Activated naive CD4-positive, alpha-beta T cell treated with anti-CD3 and anti-CD28 coated beads, Interleukin-2, amount 50 U/mL, for 16 hours (primary cell): ENCODE data around the gene TMEM235.

Experiments used
- DNase-seq: peaks from one replicate; pipeline ENCODE4 v3.0.0-alpha.2; 2020

Gene TMEM235

DNA sequence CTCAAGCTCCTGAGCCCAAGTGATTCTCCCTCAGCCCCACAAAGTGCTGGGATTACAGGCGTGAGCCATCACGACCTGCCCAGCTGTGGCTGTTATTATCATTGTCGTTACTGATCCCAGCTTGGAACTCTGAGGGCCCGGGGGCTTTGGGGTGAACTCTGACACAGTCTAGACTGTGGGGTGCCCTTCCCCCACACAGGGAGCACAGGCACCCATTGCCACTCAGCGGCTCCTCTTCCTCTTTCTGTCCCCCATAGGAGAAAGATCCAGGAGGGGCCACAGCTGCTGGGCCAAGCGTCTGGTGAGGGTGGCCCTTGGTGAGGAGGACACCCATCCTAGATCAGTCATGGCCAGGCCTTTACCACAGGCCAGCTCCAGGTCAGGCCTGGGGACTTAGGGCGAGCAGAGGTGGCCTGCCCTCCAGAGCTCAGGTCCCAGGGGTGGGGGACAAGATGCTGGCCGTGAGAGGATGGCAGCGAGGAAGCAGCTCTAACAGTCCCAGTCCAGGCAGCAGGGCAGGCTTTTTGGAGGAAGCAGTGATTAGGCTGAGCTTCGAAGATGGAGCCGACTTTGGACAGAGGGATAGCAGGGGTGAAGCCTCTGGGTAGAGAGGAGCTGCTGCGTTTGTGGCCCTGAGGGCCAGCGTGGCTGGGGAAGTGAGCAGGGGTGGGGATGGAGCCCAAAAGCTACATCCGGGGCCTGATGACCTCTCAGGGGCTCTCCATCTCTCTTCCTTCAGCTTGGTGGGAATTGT lies 24.7 kb downstream of the TMEM235 start:
- DNase-seq, result no peak

DNA sequence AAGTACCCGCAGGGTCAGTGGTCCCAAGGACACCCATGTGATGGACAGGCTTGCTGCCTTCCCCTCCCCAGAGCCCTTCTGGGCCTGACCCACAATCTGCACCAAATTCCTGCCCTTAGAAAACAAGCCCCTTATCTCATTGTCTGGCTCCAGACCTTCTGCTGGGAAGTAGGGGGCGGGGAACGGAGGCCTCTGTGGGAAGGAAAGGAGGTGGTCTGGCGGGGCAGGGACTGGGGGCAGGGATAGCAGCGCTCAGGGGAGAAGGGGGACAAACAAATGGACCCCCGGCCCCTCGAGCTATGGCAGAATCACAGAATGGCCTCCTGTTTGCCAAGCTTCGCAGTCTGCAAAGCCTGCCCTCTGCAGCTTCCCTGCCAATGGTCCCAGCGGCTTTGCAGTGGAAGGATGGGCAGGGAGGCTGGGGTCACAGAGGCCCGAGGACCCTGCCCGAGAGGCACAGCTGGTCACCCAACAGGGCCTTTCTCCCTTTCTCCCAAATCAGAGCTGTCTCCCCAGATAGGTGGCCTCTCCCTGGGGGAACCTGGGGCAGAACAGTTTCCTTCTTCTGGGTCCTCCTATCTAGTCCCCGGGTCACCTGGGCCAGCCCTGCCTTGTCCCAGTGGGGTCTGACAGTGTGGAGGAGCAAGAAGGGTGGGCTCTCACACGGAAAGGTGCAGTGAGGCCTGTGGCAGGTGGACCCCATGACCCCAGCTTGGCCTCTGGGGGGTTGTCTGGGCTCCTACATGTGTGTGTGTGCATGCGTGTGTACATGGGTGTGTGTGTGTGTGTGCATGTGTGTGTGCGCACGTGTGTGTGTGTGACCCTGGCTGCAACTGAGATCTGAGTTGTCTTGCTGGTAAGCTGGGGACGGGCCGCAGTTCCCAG lies 25.5 kb downstream of the TMEM235 start:
- DNase-seq, result no peak

DNA sequence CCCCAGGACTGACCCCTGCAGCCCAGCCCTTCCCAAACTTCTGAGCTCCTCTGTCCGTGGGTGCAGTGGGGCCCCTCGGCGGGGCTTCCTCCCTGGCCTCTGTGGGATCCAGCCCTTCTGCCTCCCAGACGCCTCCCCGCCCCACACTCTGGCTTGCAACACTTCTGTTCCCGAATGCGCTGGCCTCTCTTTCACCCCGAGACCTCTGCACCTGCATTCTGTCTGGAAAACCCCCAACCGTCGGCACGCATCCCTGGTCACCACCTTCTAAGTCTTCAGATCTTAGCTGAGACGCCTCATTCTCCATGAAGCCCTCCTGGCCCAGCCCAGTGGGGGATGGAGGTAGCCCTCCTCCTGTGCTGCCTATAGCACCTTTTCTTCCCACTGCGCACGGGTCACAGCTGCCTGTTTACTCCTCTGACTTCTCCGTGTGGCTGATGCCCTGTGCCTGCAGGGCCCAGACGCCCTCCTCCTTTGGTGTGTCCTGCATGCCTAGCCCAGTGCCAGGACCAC lies 26.4 kb downstream of the TMEM235 start:
- peak; percentile 51 for DNase-seq

DNA sequence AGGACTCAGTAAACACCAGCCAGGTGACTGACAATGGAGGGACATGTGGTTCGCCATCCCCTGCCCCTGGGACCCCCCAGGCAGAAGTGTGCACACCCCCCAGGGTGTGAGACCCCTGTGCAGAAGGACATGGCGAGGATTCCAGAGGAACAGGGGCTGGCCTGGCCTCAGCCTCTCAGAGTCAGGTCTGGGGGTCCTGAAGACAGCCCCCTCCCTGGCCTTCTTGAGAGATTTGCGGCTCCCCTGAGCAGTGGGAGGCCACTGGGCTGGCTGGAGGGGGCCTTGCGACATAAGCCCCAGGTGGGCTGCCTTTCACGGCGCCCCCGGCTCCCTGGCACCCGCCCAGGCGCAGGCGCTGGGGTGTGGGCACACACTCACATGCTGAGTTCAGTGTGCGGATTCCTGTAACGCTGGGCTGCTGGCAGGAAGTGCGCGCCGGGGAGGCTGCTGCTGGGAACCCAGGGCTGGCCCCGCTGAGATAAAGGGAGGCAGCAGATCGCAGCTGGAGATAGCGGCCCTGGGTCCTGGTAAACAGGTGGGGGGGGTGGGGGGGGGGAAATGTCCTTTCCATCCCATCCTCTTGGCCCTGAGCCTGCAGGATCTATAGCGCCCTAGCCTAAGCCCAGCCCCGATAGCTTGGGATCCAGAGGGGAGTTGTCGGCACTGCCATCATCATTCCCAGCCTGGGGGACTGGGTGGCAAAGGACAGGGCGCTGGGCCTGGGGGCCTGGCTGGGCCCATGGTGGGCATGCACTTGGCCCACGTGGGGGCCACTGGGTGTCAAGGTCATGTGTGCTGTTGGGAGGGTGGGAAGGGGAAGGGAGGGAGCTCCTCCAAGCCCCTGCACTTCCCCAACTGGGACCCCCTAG lies 27.1 kb downstream of the TMEM235 start:
- DNase-seq, result peak; percentile 76

DNA sequence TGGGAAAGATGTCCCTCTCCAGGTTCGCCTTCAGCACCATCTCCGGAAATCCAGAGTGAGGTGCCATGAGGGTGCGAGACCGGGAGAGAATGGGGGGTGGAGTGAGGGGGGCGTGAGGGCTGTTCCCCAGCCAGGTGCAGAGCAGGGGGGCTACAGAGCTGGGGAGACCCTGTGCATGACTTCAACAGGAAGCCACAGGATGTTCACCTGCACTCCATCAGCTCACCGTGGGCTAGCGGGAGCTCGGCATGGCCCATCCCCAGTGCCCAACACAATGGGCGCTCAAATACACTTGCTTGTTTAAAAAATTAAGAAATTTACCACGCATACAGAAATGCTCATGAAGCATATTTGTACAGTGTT lies 27.7 kb downstream of the TMEM235 start:
- no peak for DNase-seq

DNA sequence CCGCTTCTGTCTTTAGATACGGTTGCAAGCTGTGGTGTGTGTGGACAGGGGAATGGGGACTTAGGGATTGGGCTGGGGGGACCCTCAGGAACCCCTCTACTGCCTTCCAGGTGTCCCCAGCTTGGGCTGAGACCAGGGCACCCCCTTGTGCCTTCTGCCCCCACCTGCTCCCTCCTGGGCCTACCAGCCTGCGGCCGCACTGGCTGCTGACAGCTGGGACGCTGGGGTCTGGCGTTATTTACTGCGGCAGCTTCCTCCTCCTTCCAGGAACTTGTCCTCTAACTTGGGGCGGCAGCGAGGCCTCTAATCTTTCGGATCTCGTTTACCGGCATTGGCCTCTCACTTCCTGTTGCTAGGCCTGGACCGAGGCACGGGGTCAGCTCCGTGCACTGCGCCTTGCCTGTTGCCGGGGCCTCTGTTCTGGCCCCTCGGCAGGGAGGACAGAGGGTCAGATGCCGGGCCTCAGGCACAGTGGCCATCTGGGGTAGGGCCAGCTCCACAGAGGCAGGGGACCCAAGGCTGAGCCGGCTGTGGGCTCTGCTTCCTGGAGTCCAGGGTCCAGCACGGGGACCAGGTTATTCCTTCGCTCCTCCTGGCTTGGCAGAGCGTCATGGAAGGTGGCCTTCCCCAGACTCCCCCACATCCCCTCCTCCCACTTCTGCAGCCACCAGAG lies 31.8 kb downstream of the TMEM235 start:
- no peak for DNase-seq

DNA sequence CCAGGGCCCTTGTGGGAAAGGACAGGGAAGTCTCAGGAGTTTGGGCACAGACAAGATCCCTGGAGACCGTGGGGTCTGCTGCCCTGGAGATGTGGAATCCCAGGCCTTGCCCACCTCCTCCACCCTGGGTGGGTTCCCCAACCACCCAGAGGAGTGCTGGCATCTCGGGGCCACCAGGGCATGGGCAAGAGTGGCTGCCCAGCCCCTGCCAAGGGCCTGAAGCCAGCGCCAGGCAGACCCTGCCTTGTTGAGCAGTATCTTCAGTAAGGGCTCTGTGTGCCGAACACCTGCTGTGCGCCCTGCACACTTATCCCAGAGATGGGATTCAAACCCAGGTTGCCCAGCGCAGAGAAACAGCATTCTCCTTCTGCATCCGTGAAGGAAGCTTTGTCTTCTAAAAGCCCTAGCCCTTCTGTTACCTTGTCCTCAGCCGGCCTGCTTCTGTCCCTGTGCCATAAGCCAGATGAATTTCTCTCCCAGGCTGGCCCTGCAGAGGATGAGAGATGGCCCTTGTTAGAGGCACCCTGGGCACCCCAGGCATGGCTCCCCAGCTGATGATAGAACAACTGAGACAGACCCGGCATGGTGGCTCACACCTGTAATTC lies 32.4 kb downstream of the TMEM235 start:
- DNase-seq, result no peak

DNA sequence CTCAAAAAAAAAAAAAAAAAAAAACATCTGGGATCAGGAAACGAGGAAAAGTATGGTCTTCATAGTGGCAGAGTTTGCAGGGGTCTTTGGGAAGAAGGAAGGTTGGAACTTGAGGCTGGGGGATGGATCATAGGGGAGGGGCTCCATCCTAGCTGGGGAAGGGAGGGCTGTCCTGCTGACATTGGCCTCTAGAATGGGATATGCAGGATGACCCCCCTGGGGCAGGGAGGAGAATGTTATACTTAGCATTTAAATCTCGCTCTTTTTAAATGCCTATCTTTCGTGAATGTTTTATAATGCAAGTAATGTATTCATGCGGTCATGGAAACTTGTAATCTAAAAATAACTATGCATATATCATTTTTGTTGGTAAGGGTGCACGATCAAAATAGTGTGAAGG lies 33.2 kb downstream of the TMEM235 start:
- DNase-seq, result no peak

DNA sequence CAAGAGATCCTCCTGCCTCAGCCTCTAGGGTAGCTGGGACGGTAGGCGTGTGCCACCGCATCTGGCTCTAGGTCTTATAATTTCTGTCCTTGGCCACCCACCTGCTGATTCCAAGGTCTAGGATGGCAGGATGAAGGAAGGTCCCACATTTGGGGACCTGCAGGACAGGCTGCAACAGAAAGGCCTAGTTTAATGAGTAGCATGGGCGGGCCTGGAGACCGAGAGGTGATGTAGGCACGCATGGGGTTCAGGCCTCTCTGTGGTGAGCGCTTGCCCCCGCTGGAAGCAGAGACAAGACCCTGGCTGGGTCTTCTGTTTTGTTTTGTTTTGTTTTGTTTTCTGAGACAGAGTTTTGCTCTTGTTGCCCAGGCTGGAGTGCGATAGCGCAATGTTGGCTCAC lies 33.7 kb downstream of the TMEM235 start:
- no peak for DNase-seq

DNA sequence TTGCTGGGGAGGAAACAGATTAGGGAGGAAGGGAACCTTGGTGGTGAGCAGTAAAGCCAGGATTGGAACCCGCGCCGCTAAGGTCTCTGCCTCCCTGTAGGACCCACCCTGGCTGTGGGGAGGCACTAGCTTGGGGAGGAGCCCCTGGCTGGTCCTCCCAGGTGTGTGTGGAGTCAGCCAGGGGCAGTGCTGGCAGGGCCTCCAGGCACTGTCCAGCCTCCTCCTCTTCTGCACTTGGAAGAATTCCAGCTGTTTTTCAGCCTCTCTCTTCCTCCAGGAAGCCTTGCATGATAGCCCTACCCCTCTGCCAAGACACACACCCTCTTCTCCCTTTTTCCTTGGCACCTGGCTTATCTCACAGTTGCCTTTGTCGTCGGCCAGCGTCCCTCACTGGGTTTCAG lies 34.8 kb downstream of the TMEM235 start:
- DNase-seq, result no peak

DNA sequence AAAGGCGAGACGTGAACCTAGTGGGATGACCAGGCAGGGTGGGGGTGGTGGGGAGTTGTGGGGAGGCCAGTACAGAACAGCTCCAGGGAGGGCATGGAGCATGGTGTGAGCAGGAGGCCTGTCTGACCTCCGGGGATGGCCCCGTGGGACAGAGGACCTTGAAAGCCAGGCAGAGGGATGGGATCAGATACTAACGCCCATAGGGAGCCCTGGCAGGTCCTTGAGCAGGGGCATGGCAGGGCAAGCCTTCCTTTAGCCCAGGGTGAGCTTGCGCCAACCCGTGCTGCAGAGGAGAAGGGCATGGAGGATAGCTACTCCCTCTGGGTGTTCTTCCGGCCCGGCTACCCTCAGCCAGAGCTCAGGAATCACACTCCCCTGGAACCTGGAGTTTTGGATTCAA lies 35.3 kb downstream of the TMEM235 start:
- no peak for DNase-seq

DNA sequence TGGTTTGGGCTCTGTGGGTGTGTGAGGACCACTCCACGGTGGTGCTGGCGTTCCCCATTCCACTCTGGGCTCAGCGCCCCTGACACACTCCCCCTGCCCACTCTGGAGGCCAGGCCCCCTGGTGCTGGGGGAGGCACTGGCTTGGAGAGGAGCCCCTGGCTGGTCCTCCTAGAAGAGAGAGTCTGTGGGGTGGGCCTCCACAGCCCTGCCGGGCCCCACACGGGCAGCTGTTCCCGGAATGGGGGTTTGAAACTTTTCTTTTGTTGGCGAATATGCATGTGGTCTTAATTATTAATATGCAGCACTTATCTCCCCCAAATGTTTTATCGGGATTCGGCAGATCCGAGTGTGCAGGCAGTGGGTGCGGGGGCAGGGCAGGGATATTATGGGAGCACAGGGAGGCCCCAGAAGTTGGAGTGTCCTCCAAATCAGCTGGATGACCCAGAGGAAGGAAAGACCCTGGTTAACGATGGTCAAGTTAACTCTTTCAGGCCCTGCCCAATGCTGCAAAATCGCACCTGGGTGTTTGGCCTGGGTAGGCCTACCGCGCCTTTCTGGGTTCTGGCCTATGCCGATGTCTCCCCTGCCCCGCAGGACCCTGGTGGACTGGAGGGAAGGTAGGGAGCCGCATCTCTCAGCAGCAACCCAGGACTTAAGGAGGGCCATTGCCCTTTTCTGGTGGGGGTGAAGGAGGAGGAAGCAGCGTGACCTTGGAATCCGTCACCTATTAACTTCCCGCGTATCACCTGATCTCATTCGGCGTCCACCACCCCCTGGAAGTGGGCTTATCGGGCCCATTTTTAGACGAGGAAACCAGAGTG lies 36.0 kb downstream of the TMEM235 start:
- DNase-seq, result no peak

DNA sequence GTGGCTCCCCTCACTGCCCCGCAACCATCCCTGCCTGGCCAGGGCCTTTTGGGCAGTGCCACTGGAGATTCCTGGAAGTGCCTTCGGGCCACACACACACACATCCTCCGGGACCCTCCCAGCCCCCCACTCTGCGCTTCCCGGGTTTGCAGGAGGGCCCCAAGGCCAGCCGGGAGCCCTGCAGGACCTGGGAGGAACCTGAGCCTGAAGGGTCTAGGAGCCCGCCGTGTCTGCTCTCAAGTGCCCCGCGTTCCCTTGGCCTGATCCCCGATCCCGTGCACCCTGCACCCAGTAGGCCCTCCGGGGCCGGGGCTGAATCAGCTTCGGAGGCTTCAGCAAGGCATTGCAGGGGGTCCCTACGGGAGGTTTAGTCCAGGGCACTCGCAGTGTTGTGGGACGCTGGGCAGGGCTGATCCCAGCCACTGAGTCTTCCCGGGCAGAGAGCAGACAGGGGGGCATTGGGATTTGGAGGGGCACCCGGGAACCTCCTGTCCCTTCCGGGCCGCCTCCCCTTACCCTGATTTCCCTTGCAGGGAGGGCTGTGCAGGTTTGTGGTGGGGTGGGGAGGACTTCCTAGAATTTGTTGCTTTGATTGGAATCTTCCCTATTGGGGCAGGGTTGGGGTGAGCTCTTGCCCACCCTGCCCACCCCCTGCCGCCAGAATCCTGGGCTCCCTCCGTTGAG lies 36.9 kb downstream of the TMEM235 start:
- DNase-seq, result no peak

DNA sequence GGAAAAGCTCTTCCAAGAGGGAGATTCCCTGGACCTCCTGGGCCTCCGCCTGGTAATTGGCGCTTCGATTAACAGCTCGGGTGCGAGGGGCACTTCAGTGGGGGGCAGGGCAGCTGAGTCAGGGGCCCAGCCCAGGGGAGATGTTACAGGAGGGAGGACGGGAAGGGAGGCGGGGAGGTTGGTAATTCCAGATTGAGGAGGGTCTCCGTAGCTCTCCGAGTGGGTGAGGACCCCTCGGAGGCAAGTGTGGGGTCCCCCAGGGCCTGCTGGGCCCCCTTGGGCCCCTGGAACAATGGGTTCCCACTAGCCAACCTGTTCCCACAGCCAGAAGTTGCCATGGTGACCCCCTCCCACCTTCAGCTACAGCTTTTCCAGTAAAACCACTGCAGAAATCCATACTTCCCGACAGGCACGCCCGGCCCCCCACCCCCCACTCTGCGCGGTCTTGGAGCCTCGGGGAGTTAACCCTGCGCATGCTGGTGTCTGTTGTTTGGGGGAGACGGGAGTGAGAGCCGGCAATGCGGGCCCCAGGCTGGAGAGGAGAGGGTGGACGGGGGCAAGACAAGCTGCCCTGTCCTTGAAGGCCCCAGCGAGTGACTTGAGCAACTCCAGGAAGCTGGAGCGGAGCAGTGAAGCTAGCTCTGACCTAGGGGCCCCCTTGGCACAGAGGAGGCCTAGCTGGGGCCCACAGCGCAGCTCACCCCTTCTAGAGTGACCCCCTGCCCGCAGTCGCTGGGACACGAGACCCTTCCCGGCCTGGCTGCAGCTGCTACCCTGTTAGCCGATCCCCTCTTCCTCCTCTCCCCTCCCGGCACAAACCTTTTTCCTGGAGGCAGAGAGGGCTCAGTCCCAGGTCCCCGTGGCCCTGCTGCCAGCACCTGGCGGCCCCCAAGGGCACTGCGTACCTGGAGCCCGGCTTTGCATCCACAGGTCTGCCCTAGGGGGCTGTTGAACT lies 37.8 kb downstream of the TMEM235 start:
- DNase-seq, result no peak

DNA sequence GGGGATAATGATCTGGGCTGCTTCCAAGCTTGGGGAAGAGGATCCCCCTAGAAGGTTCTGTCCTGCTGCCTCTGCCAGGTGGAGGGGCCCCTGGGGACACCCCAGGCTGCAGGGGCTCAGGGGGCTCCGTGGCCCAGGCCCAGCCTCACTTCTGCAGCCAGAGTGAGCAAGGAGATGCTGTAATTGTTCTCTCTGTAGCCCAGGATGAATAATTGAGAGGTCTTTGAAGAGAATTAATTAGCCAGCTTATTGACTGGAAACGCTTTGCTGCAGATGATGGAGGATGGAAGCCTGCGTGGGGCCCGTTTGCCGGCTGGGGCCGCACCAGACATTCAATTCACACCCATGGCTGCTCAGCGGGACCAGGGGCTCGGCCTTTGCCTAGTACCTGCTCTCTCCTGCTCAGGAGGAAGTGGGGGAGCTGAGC lies 38.5 kb downstream of the TMEM235 start:
- DNase-seq, result no peak

DNA sequence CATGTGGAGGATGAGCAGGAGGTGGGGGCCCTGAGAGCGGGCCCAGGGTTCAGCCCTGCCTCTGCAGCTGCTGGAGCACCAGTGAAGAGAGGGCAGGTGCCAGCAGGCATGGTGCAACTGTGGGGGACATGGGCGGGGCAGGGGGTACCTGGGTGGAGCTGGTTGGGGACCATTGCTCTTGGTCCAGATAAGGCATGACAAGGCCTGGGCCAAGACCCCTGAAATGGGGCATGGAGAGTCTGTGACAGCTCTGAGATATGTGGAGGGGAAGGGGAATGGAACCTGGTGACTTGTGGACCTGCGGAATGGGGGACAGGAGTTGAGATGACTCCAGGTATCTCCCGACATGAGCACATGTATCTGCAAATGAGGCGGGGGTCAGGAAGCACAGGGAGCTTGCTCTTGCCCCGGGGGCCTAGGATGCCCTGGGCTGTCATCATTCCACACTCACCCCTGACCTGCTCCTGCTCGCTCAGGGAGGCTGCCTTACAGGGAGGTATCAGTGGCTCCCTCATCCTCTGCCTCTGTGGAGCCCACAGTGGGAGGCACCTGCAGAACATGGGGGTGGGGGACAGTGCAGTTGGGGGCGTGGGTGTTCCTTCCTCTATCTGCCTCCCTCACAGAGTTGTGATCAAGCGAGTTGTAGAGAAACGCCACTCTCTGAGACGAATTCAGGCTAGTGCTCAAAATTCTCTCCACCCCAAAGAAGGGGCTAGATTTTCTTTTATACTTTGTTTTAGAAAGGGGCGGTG lies 40.2 kb downstream of the TMEM235 start:
- DNase-seq, result no peak

DNA sequence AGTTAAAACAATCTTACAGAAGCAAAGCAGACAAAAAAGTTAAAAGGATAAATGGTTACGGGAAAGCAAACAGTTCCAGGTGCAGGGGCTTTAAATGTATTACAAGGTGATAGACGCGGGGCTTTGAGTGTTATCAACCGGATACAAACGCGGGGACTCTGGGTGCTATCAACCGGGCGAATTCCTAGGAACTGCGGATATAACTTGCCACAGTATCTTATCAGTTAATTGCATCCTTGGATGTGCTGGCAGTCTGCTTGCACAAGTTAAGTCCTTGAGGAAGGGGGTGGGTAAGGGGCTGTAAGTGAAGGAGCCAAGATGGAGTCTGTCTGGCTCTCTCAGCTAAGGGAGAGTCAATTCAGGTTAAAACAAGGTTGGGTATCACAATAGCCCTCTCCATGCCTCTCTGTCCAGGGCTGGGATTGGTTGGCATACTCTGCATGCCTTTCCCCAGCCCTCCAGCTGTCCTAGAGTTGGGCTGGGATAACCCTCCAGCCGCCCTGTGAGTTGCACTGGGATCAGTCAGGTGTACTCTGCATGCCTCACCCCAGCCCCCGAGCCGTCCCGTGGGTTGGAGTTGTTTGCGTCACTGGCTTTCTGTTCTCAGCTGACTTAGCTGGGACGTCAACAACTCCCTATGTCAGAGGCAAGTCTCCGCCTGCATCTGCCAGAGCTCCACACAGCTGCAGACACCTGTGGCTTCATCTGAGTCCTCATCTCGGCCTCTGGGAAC lies 40.9 kb downstream of the TMEM235 start:
- peak; percentile 69 for DNase-seq

DNA sequence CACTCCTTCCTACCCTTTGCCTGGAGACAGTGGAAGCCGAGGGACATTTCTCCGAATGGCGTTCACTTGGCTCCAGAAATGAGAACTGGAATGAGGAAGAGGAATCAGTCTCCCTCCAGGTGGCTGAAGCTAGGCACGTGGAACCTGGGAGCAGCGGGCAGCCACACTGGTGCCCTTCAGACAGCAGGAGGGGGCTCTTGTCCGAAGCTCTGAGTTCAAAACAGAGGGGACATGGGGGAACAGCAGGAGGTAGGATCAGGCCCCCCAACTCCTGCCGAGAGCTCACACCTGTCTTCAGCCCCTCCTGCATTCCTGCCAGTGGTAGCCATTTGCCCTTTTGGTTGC lies 41.5 kb downstream of the TMEM235 start:
- no peak for DNase-seq
